ENCODE results near the gene CTCF.

DNA sequence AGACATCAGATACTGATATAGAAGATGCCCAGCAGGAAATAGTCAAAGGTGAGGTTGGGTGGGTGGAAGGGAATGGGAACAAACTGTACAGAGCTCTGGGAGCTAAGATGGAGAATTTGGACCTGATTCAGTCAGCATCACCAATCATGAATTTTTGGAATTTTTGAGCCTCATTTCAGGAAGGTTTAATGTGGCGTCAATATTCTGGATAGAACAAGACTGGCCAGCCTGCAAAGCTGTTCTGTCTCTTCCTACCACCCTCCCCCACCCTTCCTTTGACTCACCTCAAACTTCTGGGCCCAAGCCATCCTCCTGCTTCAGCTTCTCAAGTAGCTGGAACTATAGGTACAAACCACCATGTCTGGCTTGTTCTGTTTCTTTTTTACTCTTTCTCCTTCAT lies 32.6 kb downstream of the CTCF start:
- TF ChIP-seq, protein P1, sequence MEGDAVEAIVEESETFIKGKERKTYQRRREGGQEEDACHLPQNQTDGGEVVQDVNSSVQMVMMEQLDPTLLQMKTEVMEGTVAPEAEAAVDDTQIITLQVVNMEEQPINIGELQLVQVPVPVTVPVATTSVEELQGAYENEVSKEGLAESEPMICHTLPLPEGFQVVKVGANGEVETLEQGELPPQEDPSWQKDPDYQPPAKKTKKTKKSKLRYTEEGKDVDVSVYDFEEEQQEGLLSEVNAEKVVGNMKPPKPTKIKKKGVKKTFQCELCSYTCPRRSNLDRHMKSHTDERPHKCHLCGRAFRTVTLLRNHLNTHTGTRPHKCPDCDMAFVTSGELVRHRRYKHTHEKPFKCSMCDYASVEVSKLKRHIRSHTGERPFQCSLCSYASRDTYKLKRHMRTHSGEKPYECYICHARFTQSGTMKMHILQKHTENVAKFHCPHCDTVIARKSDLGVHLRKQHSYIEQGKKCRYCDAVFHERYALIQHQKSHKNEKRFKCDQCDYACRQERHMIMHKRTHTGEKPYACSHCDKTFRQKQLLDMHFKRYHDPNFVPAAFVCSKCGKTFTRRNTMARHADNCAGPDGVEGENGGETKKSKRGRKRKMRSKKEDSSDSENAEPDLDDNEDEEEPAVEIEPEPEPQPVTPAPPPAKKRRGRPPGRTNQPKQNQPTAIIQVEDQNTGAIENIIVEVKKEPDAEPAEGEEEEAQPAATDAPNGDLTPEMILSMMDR (conservative IDR thresholded peaks at IDR 0.05): no peak
- no peak for TF ChIP-seq ZFX (IDR thresholded peaks at IDR 0.05)

All from C4-2B (cell line).